Thyroid gland (tissue), 4 donors: ENCODE results near the gene KRTAP10-7. TPM values are rescaled to one million over a fixed set of nuclear protein-coding genes. Genes with fewer than 3 reads are reported as not detected.

Experiments used
- DNase-seq, 2 donors: peaks; one replicate each; pipeline ENCODE4 v3.0.0-alpha.2; 2019
- H3K27ac ChIP-seq, 3 donors: fragments of 200-600 bp; sonication (generic); 1 replicate in 2 of 3; 2 replicates in 1 of 3; pipeline ENCODE4 v1.5.1; 2016 to 2019; ENCODE audit warnings: mild to moderate bottlenecking in 1 of 3, moderate library complexity in 1 of 3
- H3K27me3 ChIP-seq: fragments of 200-600 bp; sonication (generic); one replicate; pipeline ENCODE4 v1.5.1; 2019
- H3K36me3 ChIP-seq, 2 donors: fragments of 200-600 bp; sonication (generic); one replicate each; pipeline ENCODE4 v1.5.1; 2016 to 2019
- H3K4me1 ChIP-seq, 2 donors: fragments of 200-600 bp; sonication (generic); one replicate each; pipeline ENCODE4 v1.5.1; 2017 to 2019
- H3K4me3 ChIP-seq, 3 donors: fragments of 200-600 bp; sonication (generic); replicated peaks in 1 of 3; 1 replicate in 2 of 3; 2 replicates in 1 of 3; pipeline ENCODE4 v1.5.1; 2016; ENCODE audit warnings: mild to moderate bottlenecking in 1 of 3
- H3K9me3 ChIP-seq: fragments of 200-600 bp; sonication (generic); one replicate; pipeline ENCODE4 v1.5.1; 2017
- CTCF ChIP-seq, 6 experiments: fragments of 200-600 bp in 3 of 6; fragments of 450-650 bp in 3 of 6; sonication (generic) in 3 of 6; IDR thresholded peaks; one replicate each; pipeline ENCODE4 v1.5.1; 2016 to 2019; ENCODE audit warnings: antibody characterized with exemption in 6 of 6, mild to moderate bottlenecking in 2 of 6, inconsistent platforms in 1 of 6, moderate library complexity in 1 of 6
- POLR2A ChIP-seq, 2 donors: fragments of 450-650 bp; IDR thresholded peaks; one replicate each; pipeline ENCODE4 v1.6.1; 2017; ENCODE audit warnings: antibody characterized with exemption in 2 of 2, mild to moderate bottlenecking in 2 of 2, moderate library complexity in 1 of 2
- WGBS, 2 donors: methylation state at CpG; one replicate each; pipeline ENCODE4 v1.1.5; 2017; 5-methylcytosine and 5-hydroxymethylcytosine counted together
- intact Hi-C: fragments of 100-400 bp; cut with DNase I; formaldehyde crosslinking; loops from one replicate; pipeline ENCODE4 v1.15.1; 2023
- total RNA-seq, 4 donors: library from RNA; depleted of rRNA; stranded (reverse); fragments of >200 nt; gene quantifications; one replicate each; pipeline ENCODE4 v1.2.3, GENCODE V29; 2016

KRTAP10-7 gene
- total RNA-seq, 4 donors from 2014 or later: not detected

- intact Hi-C loops: no loop called here
- H3K36me3 ChIP-seq: no peaks in the 10 kb centered on the region
- no peak overlapping the region for H3K4me3 ChIP-seq
- no peaks in the 10 kb centered on the region for H3K27me3 ChIP-seq
- H3K4me1 ChIP-seq: no peaks in the 10 kb centered on the region
- TF ChIP-seq POLR2A (IDR thresholded peaks at IDR 0.05) (no peak), CTCF (IDR thresholded peaks at IDR 0.05) (no peak)
- DNase-seq: no peak
- H3K9me3 ChIP-seq: no peaks in the 10 kb centered on the region
- H3K27ac ChIP-seq: no peak overlapping the region
- WGBS, 2 donors: 87 to 95% methylated on average over 16 to 25 of the region's 33 CpGs
Observed at GRCh38 chr21:44648557-44649311, 48.3 kb downstream of the KRTAP10-7 start.

GRCh38 chr21:44649521-44650100 is 49.2 kb downstream of the KRTAP10-7 start:
- H3K9me3 ChIP-seq: no peaks in the 10 kb centered on the region
- no peak overlapping the region for H3K27ac ChIP-seq
- no peaks in the 10 kb centered on the region for H3K27me3 ChIP-seq
- intact Hi-C loops: no loop called here
- no peak overlapping the region for H3K4me3 ChIP-seq
- DNase-seq: no peak
- no peaks in the 10 kb centered on the region for H3K36me3 ChIP-seq
- WGBS, 2 donors: 80 to 96% methylated on average over 11 to 18 of the region's 18 CpGs
- TF ChIP-seq CTCF (IDR thresholded peaks at IDR 0.05): no peak
- no peak for TF ChIP-seq POLR2A (IDR thresholded peaks at IDR 0.05)
- no peaks in the 10 kb centered on the region for H3K4me1 ChIP-seq

GRCh38 chr21:44650265-44650972 is 50.0 kb downstream of the KRTAP10-7 start:
- H3K4me1 ChIP-seq: no peaks in the 10 kb centered on the region
- 90 to 93% methylated on average over 17 to 20 of the region's 20 CpGs for WGBS, 2 donors
- TF ChIP-seq POLR2A (IDR thresholded peaks at IDR 0.05) (no peak), CTCF (IDR thresholded peaks at IDR 0.05) (no peak)
- no peaks in the 10 kb centered on the region for H3K36me3 ChIP-seq
- no peak overlapping the region for H3K27ac ChIP-seq
- no peaks in the 10 kb centered on the region for H3K9me3 ChIP-seq
- no peak overlapping the region for H3K4me3 ChIP-seq
- intact Hi-C loops: no loop called here
- H3K27me3 ChIP-seq: no peaks in the 10 kb centered on the region
- DNase-seq: no peak

GRCh38 chr21:44650973-44651675 is 50.7 kb downstream of the KRTAP10-7 start:
- WGBS, 2 donors: 96 to 98% methylated on average over 7 to 12 of the region's 12 CpGs
- DNase-seq: no peak
- Histone ChIP-seq H3K9me3 (no peaks in the 10 kb centered on the region), H3K4me3 (no peak overlapping the region), H3K4me1 (no peaks in the 10 kb centered on the region), H3K27me3 (no peaks in the 10 kb centered on the region), H3K27ac (no peak overlapping the region), H3K36me3 (no peaks in the 10 kb centered on the region)
- TF ChIP-seq POLR2A (IDR thresholded peaks at IDR 0.05) (no peak), CTCF (IDR thresholded peaks at IDR 0.05) (no peak)
- intact Hi-C loops: no loop called here

Other genes starting within 250 kb of the KRTAP10-7 start
- gene TRPM2, start 247.0 kb upstream of the KRTAP10-7 start, total RNA-seq: 1 to 10 TPM in 1 of 4 donors, under 1 TPM in 3; 0.67 to 2.6 (median 0.88) TPM
- gene LRRC3, start 145.1 kb upstream of the KRTAP10-7 start, total RNA-seq: under 1 TPM; 0.78 to 0.92 (median 0.85) TPM
- gene KRTAP10-1, start 60.4 kb upstream of the KRTAP10-7 start, total RNA-seq: not detected
- gene KRTAP10-2, start 49.1 kb upstream of the KRTAP10-7 start, total RNA-seq: not detected
- gene KRTAP10-3, start 41.8 kb upstream of the KRTAP10-7 start, total RNA-seq: not detected
- gene KRTAP10-4, start 26.9 kb upstream of the KRTAP10-7 start, total RNA-seq: not detected
- gene KRTAP10-5, start 20.0 kb upstream of the KRTAP10-7 start, total RNA-seq: under 1 TPM in 1 of 4 donors, not detected in 3; 0.78 TPM
- gene KRTAP10-6, start 8.1 kb upstream of the KRTAP10-7 start, total RNA-seq: not detected
- gene KRTAP10-8, start 11.5 kb downstream of the KRTAP10-7 start, total RNA-seq: not detected
- not detected for gene KRTAP10-9, start 26.5 kb downstream of the KRTAP10-7 start, total RNA-seq
- not detected for gene KRTAP10-10, start 36.8 kb downstream of the KRTAP10-7 start, total RNA-seq
- gene KRTAP10-11, start 45.8 kb downstream of the KRTAP10-7 start, total RNA-seq: not detected
- not detected for gene KRTAP12-4, start 54.1 kb downstream of the KRTAP10-7 start, total RNA-seq
- gene KRTAP12-3, start 57.3 kb downstream of the KRTAP10-7 start, total RNA-seq: not detected
- under 1 TPM in 1 of 4 donors, not detected in 3; 0.89 TPM for gene KRTAP12-2, start 66.3 kb downstream of the KRTAP10-7 start, total RNA-seq
- under 1 TPM in 1 of 4 donors, not detected in 3; 0.78 TPM for gene KRTAP12-1, start 81.6 kb downstream of the KRTAP10-7 start, total RNA-seq
- not detected for gene KRTAP10-12, start 96.6 kb downstream of the KRTAP10-7 start, total RNA-seq
- 1 to 10 TPM in 2 of 4 donors, under 1 TPM in 2; 0.21 to 1.3 (median 0.69) TPM for gene TSPEAR, start 111.0 kb downstream of the KRTAP10-7 start, total RNA-seq
- 100 to 1,000 TPM in 1 of 4 donors, 10 to 100 TPM in 3; 90.4 to 127 (median 95.3) TPM for gene UBE2G2, start 201.2 kb downstream of the KRTAP10-7 start, total RNA-seq
- 100 to 1,000 TPM in 1 of 4 donors, 10 to 100 TPM in 3; 65.7 to 127 (median 87.8) TPM for gene SUMO3, start 217.5 kb downstream of the KRTAP10-7 start, total RNA-seq